Endodermal cell (in vitro differentiated cells): ENCODE data around the gene TMEM132A. TPM values are rescaled to one million over a fixed set of nuclear protein-coding genes. Genes with fewer than 3 reads are reported as not detected.

ENCODE experiments used
- DNase-seq: peaks from one replicate; pipeline ENCODE4 v3.0.0-alpha.2; 2017
- H3K27ac ChIP-seq: 2 replicates; pipeline ENCODE4 v1.5.1; 2013; ENCODE audit warnings: mild to moderate bottlenecking, low read depth, low read length, moderate library complexity
- H3K27me3 ChIP-seq: 2 replicates; pipeline ENCODE4 v1.6.1; 2013; ENCODE audit warnings: mild to moderate bottlenecking, low read length, moderate library complexity; ENCODE audit not compliant: insufficient read depth, control insufficient read depth, poor library complexity, severe bottlenecking
- H3K36me3 ChIP-seq: 2 replicates; pipeline ENCODE4 v1.7.0; 2013; ENCODE audit warnings: mild to moderate bottlenecking, low read length, moderate library complexity; ENCODE audit not compliant: control insufficient read depth, insufficient read depth
- H3K4me1 ChIP-seq: one replicate; pipeline ENCODE4 v1.7.0; 2013; ENCODE audit warnings: low read length; ENCODE audit not compliant: control insufficient read depth, insufficient read depth
- H3K4me3 ChIP-seq: 2 replicates; pipeline ENCODE4 v1.5.1; 2013; ENCODE audit warnings: mild to moderate bottlenecking, low read length, moderate library complexity
- H3K9ac ChIP-seq: 2 replicates; pipeline ENCODE4 v1.6.1; 2013; ENCODE audit warnings: mild to moderate bottlenecking, low read length, moderate library complexity; ENCODE audit not compliant: poor library complexity, severe bottlenecking; ENCODE audit errors: extremely low read depth
- H3K9me3 ChIP-seq: 2 replicates; pipeline ENCODE4 v1.6.1; 2013; ENCODE audit warnings: mild to moderate bottlenecking, low read length, moderate library complexity; ENCODE audit not compliant: control insufficient read depth
- H3K27ac Mint-ChIP-seq: 2 replicates; pipeline ENCODE4 v1.8.0; 2020; ENCODE audit warnings: mixed read lengths
- H3K27me3 Mint-ChIP-seq: 2 replicates; pipeline ENCODE4 v1.8.0; 2021; ENCODE audit warnings: mild to moderate bottlenecking, mixed read lengths; ENCODE audit not compliant: insufficient read depth
- H3K36me3 Mint-ChIP-seq: 2 replicates; pipeline ENCODE4 v1.8.0; 2020; ENCODE audit warnings: low read depth, mixed read lengths
- H3K4me1 Mint-ChIP-seq: 2 replicates; pipeline ENCODE4 v1.8.0; 2020; ENCODE audit warnings: mixed read lengths
- H3K4me3 Mint-ChIP-seq: 2 replicates; pipeline ENCODE4 v1.8.0; 2020; ENCODE audit warnings: mild to moderate bottlenecking, moderate library complexity, mixed read lengths
- H3K9me3 Mint-ChIP-seq: 2 replicates; pipeline ENCODE4 v1.8.0; 2020; ENCODE audit warnings: mild to moderate bottlenecking, mixed read lengths
- WGBS, 2 experiments: methylation state at CpG; one replicate each; pipeline versions ENCODE4 v1.1.5 to v1.1.7; 2013; ENCODE audit warnings: missing lambda C conversion rate in 2 of 2, mixed read lengths in 1 of 2; ENCODE audit not compliant: insufficient coverage in 1 of 2, insufficient read length in 1 of 2; 5-methylcytosine and 5-hydroxymethylcytosine counted together
- total RNA-seq, 2 donors: library from RNA; stranded (reverse); fragmentation: NEBNext Ultra II Directional in 1 of 2; extraction: Animal tissue kit (Norgen Biotek cat#: 25700) in 1 of 2; gene quantifications; 2 replicates in 1 of 2; 3 replicates in 1 of 2; pipeline ENCODE4 v1.2.1, GENCODE V29; 2021
- TF ChIP-seq, protein P1 (sequence below): fragments of 200-600 bp; sonication (generic); conservative IDR thresholded peaks from 2 replicates; pipeline ENCODE4 v1.5.0; 2021; ENCODE audit warnings: antibody characterized with exemption, mild to moderate bottlenecking

TMEM132A gene
- total RNA-seq, 2 donors from 2014 or later = 135 to 140 TPM

DNA sequence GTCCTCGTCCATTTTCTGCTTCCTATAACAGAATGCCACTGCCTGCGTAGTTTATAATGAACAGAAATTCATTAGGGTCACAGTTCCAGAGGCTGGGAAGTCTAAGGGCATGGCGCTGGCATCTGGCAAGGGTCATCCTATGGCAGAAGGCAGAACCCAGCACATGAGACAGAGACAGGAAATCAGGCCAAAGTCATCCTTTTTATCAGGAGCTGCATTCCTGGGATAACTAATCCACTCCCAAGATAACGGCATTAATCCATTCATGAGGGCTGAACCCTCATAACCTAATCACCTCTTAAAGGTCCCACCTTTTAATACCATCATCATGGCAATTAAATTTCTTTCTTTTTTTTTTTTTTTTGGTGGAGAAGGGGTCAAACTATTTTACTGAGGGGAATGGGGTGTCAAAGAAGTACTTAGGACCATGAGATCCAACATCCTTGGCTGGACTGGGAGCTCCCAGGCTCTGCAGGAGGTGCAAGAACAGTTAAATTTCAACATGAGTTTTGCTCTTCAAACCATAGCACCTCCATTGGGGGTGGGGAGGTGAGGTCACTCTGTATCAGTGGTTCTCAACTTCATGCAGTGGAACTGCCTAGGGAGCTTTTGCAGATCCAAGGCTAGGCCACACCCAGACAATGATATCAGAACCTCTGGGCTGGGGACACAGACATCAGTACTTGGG, 5.9 kb upstream of the TMEM132A start:
- no peak overlapping the region for H3K27ac ChIP-seq
- peaks cover 33% of the 10 kb centered on the region for H3K36me3 ChIP-seq
- H3K4me1 ChIP-seq = peaks cover 13% of the 10 kb centered on the region
- no peaks in the 10 kb centered on the region for H3K27me3 ChIP-seq
- Mint-ChIP-seq H3K27me3 (peaks cover 5% of the 10 kb centered on the region), H3K36me3 (peaks cover 34% of the 10 kb centered on the region), H3K4me1 (peaks cover 43% of the 10 kb centered on the region), H3K9me3 (no peaks in the 10 kb centered on the region), H3K4me3 (no peak overlapping the region), H3K27ac (peak overlapping the region; percentile 78)
- DNase-seq = peak; percentile 71
- peak overlapping the region; percentile 11 for H3K4me3 ChIP-seq
- 77 to 90% methylated on average over 4 of the region's 4 CpGs for WGBS, 2 experiments
- H3K9ac ChIP-seq = no peak overlapping the region
- no peaks in the 10 kb centered on the region for H3K9me3 ChIP-seq
- TF ChIP-seq, protein P1, sequence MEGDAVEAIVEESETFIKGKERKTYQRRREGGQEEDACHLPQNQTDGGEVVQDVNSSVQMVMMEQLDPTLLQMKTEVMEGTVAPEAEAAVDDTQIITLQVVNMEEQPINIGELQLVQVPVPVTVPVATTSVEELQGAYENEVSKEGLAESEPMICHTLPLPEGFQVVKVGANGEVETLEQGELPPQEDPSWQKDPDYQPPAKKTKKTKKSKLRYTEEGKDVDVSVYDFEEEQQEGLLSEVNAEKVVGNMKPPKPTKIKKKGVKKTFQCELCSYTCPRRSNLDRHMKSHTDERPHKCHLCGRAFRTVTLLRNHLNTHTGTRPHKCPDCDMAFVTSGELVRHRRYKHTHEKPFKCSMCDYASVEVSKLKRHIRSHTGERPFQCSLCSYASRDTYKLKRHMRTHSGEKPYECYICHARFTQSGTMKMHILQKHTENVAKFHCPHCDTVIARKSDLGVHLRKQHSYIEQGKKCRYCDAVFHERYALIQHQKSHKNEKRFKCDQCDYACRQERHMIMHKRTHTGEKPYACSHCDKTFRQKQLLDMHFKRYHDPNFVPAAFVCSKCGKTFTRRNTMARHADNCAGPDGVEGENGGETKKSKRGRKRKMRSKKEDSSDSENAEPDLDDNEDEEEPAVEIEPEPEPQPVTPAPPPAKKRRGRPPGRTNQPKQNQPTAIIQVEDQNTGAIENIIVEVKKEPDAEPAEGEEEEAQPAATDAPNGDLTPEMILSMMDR = no peak

DNA sequence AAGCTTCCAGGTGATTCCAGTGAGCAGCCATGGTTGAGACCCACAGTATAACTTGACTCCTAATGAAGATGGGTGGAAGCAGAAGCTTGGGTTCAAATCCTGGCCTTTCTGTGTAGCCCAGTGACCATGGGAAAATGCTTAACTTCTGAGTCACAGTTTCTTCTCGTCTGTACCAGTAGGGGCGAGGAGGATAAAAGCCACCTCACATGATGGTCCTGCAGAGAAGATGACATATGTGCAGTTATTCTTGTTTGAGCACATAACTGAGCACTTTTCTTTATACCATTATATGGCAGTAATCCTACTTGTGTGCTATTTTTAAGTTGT, 5.4 kb upstream of the TMEM132A start:
- no peak overlapping the region for H3K9ac ChIP-seq
- WGBS, 2 experiments = 40 to 75% methylated on average over 1 to 2 of the region's 2 CpGs
- no peaks in the 10 kb centered on the region for H3K27me3 ChIP-seq
- Mint-ChIP-seq H3K27ac (peak overlapping the region; percentile 78), H3K36me3 (peaks cover 35% of the 10 kb centered on the region), H3K4me1 (peaks cover 41% of the 10 kb centered on the region), H3K9me3 (no peaks in the 10 kb centered on the region), H3K27me3 (peaks cover 5% of the 10 kb centered on the region), H3K4me3 (no peak overlapping the region)
- no peaks in the 10 kb centered on the region for H3K9me3 ChIP-seq
- peaks cover 33% of the 10 kb centered on the region for H3K36me3 ChIP-seq
- no peak for DNase-seq
- no peak overlapping the region for H3K27ac ChIP-seq
- H3K4me3 ChIP-seq = peak overlapping the region; percentile 11
- peaks cover 18% of the 10 kb centered on the region for H3K4me1 ChIP-seq
- TF ChIP-seq, protein P1 = no peak

DNA sequence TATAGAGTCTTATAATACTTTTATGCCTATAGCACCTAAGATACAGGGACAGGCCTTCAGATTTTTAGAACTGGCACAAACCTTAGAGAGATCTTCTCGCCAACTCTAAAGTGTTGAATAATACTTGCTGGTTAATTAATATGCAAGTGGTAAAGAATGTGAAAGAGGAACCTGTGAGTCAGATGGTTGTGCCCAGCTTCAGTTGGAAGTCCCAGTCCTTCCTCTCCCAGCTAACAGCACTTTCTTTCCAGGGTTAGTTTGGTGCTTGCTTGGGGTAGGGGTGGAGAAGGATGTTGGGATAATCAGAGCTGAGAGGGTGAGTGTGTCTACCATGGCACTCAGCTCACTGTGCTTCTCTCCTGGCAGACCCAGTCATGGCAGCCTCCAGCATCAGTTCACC, 4.9 kb upstream of the TMEM132A start:
- Histone ChIP-seq H3K27ac (no peak overlapping the region), H3K27me3 (no peaks in the 10 kb centered on the region), H3K9me3 (no peaks in the 10 kb centered on the region), H3K36me3 (peaks cover 33% of the 10 kb centered on the region), H3K9ac (no peak overlapping the region), H3K4me3 (peak overlapping the region; percentile 11), H3K4me1 (peaks cover 20% of the 10 kb centered on the region)
- WGBS, 2 experiments = 96% methylated on average over 1 of the region's 1 CpG; no CpG with 5 or more reads in 1 of the 2 experiments
- DNase-seq = no peak
- TF ChIP-seq, protein P1 = no peak
- peaks cover 43% of the 10 kb centered on the region for H3K4me1 Mint-ChIP-seq
- H3K36me3 Mint-ChIP-seq = peaks cover 35% of the 10 kb centered on the region
- peaks cover 6% of the 10 kb centered on the region for H3K27me3 Mint-ChIP-seq
- H3K4me3 Mint-ChIP-seq = no peak overlapping the region
- H3K27ac Mint-ChIP-seq = no peak overlapping the region
- no peaks in the 10 kb centered on the region for H3K9me3 Mint-ChIP-seq
